NCI-H748 (cell line): Measurements from ENCODE around the gene DNM1.

Experiments
- DNase-seq: peaks from one replicate; lab custom pipeline; 2025; ENCODE audit not compliant: unreplicated experiment; lab: John Stamatoyannopoulos, UW

The DNM1 gene

DNA sequence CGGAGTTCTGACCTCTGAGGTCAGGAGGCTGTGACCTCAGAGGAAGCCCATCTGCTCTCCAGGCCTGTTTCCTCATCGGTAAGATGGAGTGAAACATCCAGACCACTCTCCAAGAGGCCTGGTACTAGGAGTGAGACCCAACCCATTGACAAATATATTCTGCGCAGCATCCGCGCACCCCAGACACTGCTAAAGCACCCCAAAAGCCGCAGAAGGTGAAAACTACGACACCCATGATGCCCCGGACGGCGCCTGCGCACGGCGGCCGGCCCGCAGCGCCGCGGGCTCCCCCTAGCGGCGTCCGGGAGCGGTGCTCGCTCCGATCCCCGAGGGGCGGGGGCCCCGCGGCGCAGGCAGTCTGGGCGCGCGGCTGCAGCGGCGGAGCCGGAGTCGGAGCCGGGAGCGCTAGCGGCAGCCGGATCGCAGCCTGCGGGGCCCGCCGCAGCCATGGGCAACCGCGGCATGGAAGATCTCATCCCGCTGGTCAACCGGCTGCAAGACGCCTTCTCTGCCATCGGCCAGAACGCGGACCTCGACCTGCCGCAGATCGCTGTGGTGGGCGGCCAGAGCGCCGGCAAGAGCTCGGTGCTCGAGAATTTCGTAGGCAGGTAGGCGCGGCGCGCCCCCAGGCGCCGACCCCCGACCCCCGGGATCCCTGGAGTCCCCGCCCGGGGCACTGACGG, at the start of gene DNM1:
DNM1 (plus strand) TSS at position 356 of the 683 bp plus-strand sequence; CDS start at position 448, 92 bp downstream.
- DNase-seq: peak; percentile 76

DNA sequence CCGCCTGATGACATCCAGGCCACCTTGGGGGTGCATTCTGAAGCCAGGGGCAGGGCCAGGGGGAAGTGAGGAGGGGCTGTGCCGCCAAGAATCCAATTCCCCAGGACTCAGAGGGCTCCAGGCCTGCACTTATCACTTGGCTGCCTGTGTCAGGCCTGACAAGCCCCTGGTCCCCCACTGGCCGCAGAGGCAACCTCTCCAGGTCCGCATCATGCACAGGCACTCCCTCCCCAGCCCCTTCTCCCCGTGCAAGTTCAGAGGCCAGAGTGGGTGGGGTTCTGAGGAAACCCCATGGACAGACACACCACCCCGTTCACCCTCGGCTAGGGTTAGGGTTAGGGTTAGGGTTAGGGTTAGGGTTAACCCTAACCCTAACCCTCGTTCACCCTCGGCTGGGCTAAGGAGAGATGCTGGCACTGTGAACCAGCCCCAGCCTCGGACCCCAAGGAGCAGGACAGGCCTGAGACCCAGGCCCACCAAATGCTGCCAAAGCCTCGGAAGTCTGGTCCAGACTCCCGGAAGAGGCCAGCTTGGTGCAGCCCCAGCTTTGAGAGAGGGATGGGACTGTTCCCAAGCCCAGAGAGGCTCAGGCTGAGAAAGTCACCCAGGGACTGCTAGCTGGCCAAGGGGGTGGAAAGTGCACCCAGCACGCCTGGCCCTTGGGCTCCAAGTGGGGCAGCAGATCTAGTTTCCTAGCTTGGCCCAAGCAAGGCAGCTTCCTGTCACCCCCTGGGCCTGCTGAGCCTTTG, 49.1 kb upstream of the DNM1 start:
- DNase-seq: no peak

DNA sequence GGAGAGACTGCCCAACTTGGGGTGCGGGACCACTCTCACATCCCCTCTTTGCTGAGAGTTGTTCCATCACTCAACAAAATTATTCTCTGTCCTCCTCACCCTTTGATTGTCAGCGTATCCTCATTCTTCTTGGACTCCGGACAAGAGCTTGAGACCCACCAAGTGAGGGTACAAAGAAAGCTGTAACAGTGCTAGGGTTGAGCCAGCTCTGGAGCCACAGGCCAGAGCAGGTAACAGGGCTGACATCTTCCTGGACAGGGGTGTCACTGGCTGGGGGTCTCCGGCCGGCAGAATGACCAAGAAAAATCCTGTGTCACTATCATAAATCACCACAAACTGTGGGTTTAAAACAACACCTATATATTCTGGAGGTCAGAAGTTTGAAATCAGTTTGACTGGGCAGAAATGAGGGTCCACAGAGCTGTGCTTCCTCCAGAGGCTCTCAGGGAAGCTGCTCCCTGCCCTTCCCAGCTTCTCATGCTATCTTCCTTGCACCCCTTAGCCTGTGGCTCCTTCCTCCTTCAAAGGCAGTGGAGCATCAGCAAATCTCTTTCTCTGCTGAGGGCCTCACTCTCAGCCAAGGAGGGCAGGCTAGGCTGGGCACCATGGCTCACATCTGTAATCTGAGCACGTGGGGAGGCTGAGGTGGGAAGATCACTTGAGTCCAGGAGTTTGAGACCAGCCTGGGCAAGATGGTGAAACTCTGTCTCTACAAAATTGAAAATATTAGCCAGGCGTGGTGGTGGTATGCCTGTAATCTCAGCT, 47.3 kb upstream of the DNM1 start:
- DNase-seq: no peak

DNA sequence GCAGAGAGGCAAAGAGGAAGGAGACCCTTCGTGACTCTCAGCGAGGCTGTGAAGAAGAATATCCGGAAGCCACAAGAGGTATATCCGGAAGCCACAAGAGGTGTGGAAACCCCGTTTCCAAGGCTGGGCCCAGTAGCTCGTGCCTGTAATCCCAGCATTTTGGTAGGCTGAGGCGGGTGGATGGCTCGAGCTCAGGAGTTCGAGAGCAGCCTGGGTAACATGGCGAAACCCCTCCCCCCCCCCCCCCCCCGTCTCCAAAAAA, 43.7 kb upstream of the DNM1 start:
- DNase-seq: no peak

DNA sequence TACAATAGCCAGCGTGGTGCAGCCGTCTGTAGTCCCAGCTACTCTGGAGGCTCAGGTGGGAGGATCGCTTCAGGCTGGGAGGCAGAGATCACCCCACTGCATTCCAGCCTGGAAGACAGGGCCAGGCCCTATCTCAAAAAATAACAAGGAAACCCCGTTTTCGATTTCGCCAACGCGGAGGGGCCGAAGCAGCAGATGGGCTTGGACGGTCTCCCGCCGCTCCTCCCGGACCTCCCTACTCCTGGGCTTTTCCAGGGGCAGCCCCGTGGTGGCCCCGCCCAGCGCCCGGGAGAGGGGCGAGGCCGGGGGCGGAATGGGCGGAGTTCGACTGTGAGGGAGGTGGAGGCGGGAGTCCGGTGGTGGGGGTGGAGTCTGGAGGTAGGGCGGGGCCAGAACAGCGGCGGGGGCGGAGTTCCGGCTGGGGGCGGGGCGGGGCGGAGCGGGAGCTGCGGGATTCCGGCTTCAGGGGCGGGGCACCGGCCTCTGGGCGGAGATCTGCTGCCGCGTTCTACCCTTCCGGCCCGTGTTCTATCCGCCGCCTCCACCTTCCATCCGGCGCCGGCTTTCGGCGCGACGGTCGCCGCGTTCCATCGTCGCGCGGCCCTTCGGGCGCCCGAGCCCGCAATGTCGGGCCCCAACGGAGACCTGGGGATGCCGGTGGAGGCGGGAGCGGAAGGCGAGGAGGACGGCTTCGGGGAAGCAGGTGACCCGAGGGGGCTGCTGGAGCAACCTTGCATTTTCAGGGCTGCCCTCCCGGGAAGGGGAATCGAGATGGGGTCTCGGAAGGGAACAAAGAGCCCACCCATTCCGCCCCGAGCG, 43.2 kb upstream of the DNM1 start, which contains the start of gene BBLN:
BBLN (plus strand) TSS at position 482 of the 819 bp plus-strand sequence; CDS start at position 625, 143 bp downstream.
- DNase-seq: peak; percentile 96

DNA sequence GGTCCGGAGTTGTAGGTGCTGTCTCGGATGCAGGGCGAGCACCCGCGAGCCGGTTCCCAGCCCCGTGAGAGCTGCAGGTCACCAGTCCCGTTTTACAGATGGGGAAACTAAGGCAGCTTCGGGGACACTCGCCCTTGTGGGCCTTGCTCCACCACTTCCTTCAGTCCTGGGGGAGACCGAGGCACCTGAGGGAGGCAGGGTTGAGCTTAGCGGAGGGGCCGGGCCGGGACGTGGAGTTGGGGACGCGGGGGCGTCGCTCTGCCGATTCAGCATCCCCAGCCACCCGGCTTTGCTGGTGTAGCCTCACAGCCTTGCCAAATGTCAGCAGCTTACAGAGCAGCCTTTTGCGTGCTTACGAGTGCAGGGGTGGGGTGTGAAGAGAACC, 42.6 kb upstream of the DNM1 start:
- peak; percentile 57 for DNase-seq

DNA sequence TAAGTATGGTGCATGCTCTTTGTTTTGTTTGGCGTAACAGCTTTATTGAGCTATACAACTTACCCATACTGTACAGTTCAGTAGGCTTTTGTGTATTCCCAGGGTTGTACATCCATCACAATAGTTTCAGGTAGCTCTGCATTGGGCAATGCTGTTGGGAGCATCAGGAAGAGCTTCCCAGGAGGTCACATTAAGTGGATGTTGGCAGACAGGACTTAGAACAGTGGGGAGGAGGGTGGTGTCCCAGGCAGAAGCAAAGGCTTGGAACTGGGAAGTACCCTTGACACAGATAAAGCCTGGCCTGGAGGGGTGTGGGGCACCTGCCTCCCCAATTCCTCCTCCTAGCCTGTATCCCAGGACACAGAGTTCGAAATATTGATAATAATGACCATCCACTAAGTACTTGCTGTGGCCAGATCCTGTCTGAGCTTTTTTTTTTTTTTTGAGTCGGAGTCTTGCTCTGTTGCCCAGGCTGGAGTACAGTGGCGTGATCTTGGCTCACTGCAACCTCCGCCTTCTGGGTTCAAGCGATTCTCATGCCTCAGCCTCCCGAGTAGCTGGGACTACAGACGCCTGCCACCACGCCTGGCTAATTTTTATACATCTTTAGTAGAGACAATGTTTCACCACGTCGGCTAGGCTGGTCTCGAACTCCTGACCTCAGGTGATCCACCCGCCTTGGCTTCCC, 41.8 kb upstream of the DNM1 start:
- peak; percentile 35 for DNase-seq

DNA sequence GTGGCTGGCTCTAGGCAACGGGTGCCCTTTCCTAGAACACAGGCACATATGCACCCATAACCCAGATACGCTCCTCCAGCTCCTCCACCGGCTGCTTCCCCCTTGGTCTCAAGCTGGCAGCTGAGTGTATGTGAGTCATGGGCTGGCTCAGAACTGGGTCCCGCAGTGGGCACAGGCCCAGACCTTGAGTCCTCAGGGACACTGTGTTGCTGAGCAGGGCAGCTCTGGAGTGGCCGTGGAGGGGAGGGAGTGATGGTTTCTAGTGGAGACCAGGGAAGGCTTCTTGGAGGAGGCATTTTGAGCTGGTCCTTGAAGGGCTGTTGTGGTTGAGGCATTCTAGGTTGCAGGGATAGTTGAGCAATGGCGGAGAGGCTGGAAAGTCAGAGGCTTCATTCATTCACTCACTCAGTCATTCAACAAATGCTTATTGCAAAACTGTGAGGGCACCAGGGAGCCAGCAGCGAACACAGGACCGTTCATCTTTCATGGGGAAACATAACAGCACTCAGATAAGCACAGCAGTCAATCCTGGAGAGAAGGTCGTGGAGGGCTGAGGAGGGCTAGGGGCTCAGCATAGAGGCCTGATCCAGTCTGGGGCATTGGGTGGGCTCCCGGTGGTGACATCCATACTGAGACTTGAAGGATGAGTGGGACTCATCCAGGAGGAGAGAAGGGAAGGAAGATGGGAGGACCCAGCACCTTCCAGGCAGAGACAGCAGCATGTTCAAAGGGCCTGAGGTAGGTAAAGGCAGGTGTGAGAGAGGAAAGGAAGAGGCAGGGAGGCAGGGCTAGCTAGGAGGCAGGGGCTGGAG, 40.8 kb upstream of the DNM1 start:
- DNase-seq: no peak

DNA sequence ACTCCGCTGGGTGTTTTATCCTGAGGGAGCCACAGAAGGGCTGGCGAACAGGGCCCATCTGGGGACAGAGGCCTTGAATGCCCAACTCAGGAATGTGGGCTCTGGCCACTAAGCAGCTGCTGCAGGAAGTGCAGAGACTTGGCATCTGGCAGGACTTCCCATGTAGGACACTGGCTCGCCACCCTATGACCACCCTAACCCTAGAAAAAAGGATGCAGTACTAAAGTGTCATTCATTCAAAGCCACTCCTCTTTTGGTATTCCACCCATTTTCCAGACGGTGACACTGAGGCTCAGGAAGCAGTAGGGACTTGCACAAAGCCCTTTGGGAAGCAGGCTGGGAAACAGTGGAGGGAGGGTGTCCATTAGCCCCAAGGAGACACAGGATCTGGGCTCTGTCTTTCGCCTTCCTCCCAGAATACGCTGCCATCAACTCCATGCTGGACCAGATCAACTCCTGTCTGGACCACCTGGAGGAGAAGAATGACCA, 40.1 kb upstream of the DNM1 start:
- DNase-seq: no peak

DNA sequence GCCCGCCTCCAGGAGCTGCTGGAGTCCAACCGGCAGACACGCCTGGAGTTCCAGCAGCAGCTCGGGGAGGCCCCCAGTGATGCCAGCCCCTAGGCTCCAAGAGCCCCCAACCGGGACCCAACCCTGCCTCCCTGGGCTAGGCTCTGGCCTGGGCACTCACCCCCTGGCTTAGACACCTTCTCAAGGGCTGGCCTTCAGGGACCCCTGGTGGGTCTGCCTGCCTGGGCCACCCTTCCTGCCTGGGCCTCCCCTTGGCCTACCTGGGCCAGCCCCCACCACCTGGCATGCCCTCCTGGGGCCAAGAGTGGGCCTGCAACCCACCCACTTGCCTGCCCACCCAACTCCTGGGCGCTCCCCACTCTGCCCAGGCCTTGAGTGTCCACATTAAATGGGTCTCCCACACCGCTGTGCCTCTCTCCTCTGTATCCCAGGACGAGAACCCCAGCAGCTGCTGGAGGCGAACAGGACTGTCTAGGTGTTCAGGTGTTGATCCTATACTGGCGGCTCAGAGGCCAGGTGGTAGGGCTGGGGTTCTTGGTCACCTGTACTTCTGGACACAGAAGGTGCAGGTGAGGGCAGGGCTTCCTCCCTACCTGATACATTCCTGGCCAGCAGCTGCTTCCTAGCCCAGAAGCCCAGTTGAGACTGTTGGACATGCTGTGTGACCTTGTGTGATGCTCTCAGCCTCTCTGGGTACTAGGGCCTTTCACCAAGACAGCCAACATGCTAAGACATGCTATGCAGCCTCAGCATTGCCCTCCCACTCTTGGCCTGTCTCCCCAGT, 39.5 kb upstream of the DNM1 start:
- DNase-seq: no peak

DNA sequence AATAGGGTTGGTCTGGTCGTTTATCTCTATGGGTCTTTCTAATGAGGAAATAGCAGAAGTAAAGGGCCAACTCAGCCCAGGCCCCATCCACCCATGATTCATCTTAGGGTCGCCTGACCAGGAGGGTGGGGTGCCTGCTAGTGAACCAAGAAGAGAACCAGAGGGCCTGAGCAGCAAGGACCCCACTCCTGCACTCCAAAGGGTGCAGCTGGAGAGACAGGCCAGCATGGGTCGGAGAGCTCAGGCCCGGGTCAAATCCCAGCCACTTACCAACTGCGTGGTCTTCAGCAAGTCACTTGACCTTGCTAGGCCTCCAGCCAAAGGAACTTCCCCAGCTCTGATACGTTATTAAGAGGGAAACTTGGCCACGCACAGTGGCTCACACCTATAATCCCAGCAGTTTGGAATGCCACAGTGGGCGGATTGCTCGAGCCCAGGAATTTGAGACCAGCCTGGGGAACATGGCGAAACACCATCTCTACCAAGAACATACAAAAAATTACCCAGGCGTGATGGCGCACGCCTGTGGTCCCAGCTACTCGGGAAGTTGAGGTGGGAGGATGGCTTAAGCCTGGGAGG, 38.8 kb upstream of the DNM1 start:
- DNase-seq: no peak

DNA sequence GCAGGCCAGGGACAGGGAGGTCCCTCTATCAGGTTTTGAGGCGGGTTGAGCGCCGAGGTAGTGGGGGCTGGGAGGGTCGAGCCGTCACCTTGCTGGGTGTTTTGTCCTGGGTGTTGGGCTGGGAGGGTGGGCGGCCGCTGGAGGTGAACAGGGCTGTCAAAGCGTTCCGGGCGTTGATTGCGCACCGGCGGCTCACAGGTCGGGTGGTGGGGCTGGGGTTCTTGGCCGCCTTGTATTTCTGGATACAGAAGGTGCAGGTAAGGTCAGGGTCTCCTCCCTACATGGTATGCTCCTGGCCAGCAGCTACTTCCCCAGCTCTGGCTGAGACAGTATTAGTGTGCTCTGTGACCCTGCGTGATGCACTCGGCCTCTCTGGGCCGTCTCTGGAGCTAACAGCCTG, 37.0 kb upstream of the DNM1 start:
- no peak for DNase-seq

DNA sequence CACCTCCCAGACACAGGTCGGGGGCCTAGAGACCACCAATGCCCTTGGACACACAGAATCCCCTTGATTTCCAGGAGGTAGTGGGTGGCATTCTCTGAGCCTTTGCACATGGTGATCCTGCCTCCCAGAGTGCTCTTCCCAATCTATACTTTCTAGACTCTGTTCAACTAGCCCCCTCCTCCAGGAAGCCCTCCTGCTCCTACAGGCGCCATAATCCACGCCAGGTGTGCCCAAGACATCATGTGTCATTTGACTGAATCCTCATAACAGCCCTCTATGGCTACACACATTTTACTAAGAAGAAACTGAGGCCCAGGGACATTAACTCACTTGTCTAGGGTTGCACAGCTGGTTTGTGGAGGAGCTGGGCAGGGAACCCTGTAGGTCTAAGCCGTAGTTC, 36.0 kb upstream of the DNM1 start:
- DNase-seq: no peak

DNA sequence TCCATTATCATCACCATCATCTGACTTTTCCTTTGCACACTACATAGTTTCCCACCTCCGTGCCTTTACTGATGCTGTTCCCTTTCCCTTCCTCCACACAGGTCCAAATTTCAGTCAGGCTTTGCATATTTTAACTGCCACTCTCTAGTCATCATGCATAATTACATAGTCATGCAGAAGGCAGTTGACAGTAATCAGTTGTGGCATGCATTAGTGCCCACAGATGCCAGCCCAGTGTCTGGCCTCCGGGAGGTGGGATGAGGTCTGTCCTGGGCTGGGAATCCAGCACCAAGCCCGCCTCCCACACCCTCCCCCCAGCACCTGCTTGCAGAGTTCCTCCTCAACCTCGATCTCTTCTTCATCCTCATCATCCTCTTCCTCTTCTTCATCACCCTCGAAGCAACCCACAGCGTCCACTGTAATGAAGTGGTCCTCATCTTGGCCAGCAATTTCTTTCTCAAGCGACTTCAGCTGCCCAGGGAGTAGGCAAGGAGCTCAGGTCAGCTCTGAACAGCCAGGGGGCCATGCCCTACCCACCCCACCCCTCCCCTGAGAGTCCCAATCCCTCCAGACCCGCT, 34.4 kb upstream of the DNM1 start:
- DNase-seq: no peak

DNA sequence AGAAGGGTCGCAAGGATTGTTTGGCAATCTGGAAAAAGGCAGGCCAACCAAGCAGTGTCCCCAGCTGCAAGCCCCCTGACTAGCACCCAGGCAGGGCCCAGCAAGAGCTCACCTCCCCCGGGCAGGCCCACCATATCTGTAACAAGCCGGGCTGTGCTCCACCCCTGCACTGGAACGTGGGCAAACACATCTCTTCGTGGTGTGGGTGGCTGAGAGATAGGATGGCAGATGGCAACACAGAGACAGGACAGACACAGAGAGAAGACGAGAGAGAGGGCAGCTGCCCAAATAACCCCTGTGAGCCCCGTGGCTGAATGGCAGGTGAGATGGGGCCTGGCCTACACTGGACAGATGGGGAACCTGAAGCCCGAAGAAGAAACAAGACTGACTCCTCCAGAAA, 33.7 kb upstream of the DNM1 start:
- DNase-seq: no peak

DNA sequence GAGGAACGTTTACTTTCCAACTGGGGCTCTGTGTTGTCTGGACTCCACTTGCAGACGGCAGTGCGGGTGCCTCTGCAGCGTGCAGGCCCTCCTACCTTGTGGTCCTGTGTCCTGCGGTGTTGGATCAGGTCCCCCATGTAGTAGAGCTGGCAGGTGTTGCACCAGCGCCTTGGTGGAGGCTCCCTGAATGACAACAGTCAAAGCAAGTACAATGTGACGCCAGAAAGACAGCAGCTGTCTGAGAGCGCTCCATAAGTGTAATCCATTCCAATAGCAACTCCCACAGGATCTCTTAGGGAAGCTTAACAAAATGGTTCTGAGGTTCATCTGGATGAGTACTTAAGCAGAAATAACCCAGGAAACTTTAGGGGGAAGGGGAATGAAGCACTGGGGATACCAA, 33.3 kb upstream of the DNM1 start:
- DNase-seq: no peak

DNA sequence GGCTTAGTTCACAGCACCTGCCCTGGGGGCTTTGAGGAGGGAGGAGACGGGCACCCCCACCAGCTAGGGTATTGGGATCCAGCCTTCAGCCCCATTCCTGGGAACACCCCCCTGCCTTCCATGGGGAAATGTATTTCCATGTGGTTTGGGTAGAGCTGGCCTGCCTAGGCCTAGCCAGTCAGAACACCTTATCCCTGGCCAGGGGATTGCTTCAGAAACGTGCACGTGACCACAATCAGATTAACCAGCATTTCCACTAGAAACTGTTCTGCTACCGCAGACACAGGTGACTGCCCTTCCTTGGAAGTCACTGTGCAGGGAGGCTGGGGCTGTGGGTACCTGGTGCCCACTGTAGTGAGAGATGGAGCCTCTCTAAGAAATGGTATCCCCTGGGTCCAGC, 29.1 kb upstream of the DNM1 start:
- DNase-seq: no peak

DNA sequence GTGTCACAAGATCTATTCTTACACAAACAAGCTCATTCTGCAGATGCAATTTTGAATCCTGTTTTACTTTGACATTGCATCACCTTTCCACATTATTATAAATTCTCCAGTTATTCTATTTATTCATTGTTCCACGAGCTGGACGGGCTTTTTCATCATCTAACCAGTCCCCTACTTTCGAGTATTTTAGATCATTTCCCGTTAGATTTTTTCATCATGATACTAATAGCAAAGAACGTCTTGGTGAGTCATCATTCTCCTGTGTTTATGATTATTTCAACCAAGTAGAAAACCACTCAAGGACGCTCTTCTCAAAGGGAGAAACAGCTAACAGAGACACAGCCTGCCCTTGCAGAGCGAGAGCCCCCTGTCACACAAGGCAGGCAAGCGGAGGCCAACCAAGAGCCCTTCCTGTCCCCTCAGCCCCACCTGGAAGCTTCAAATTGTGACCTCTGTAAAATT, 28.0 kb upstream of the DNM1 start:
- no peak for DNase-seq
